Bronchial epithelial cell (primary cell): ENCODE data around the gene SLC36A2. TPM values are rescaled to one million over a fixed set of nuclear protein-coding genes. Genes with fewer than 3 reads are reported as not detected.
A peak's percentile ranks its signal among the peaks of the same experiment; 100 is the strongest.

Source experiments
- DNase-seq: peaks from one replicate; pipeline ENCODE4 v3.0.0-alpha.2; 2010; ENCODE audit warnings: low read depth
- FAIRE-seq: peaks from 2 replicates; lab custom pipeline; 2011; peaks lifted over from hg19 to GRCh38; lab: Jason Lieb, UNC
- H3K27me3 ChIP-seq: 2 replicates; pipeline ENCODE4 v1.5.1; 2011; ENCODE audit warnings: low read length; ENCODE audit not compliant: control insufficient read depth, insufficient read depth
- H3K36me3 ChIP-seq: 2 replicates; pipeline ENCODE4 v1.5.1; 2011; ENCODE audit warnings: low read length; ENCODE audit not compliant: control insufficient read depth, insufficient read depth
- H3K4me3 ChIP-seq: 2 replicates; pipeline ENCODE4 v1.5.1; 2011; ENCODE audit warnings: mild to moderate bottlenecking, low read depth, low read length, control low read depth
- total RNA-seq: library from RNA; depleted of rRNA; stranded (reverse); fragments of >200 nt; gene quantifications from 2 replicates; pipeline ENCODE4 v1.2.1, GENCODE V29; 2014
- TF ChIP-seq, protein P1 (sequence below): IDR thresholded peaks from 2 replicates; pipeline ENCODE4 v1.5.1; 2011; ENCODE audit warnings: mild to moderate bottlenecking, moderate library complexity, low read length, control low read depth, inconsistent platforms; ENCODE audit not compliant: insufficient read depth, severe bottlenecking

The SLC36A2 gene
- total RNA-seq, 1 donor from 2014 or later, result not detected

DNA sequence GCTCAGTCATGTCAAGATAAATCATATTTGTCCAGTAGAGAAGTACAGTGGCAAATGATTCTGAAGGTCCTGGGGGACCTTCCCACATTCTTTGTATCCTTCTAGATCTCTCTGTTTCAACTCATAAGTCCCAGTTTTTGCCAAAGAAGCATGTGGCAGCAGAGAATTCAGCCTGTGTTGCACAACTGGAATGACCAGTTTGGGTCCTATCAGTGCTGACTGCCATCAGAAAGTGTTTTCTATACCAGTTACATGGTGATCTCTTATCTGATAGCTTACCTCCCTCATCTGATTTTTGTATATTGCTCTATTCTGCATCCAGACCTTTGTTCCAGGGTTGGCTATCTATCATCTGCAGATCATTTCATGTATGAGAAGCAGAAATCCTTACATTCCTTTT is 72.7 kb downstream of the SLC36A2 start:
- peak; percentile 57 for DNase-seq
- peaks cover 3% of the 10 kb centered on the region for H3K36me3 ChIP-seq
- no peak overlapping the region for H3K4me3 ChIP-seq
- H3K27me3 ChIP-seq, result no peaks in the 10 kb centered on the region
- FAIRE-seq, result no peak
- TF ChIP-seq, protein P1, sequence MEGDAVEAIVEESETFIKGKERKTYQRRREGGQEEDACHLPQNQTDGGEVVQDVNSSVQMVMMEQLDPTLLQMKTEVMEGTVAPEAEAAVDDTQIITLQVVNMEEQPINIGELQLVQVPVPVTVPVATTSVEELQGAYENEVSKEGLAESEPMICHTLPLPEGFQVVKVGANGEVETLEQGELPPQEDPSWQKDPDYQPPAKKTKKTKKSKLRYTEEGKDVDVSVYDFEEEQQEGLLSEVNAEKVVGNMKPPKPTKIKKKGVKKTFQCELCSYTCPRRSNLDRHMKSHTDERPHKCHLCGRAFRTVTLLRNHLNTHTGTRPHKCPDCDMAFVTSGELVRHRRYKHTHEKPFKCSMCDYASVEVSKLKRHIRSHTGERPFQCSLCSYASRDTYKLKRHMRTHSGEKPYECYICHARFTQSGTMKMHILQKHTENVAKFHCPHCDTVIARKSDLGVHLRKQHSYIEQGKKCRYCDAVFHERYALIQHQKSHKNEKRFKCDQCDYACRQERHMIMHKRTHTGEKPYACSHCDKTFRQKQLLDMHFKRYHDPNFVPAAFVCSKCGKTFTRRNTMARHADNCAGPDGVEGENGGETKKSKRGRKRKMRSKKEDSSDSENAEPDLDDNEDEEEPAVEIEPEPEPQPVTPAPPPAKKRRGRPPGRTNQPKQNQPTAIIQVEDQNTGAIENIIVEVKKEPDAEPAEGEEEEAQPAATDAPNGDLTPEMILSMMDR, result no peak

DNA sequence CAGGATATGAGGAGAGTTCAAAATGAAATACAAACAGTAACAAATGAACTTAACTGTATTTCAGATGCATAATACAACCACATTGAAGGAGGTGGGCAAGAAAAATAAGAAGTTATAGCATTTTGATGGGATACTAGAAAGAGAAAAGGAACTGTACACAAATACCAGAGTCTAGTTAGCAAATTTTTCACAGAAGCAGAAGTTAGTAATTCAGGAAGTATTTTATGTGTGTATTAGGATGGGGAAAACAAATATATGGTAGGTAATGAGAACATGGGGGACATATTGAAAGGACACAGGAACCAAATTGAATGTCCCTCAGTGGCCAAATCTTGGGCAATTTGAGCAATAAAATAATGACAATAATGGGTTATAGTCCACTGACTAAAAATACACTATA is 76.0 kb downstream of the SLC36A2 start:
- no peak for FAIRE-seq
- peaks cover 17% of the 10 kb centered on the region for H3K36me3 ChIP-seq
- H3K4me3 ChIP-seq, result no peak overlapping the region
- DNase-seq, result no peak
- TF ChIP-seq, protein P1, result no peak
- no peaks in the 10 kb centered on the region for H3K27me3 ChIP-seq

DNA sequence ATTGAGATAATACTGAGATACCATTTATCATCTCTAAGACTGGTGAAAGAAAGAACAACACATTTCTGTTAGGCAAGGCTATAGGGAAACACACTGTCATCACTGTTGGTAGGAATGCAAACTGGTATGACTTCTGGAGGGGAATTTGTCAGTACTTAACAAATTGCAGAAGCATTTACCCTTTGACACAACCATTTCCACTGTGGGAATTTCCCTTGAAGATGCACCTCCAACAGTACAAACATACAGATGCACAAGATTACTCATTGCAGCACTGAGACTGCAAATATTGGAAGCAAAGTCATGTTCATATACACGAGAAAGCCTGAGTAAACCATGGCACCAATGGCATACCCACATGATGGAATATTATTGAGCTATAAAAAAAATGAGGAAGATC is 76.8 kb downstream of the SLC36A2 start:
- TF ChIP-seq, protein P1, result no peak
- Histone ChIP-seq H3K4me3 (no peak overlapping the region), H3K27me3 (no peaks in the 10 kb centered on the region), H3K36me3 (peaks cover 20% of the 10 kb centered on the region)
- DNase-seq (peak; percentile 67), FAIRE-seq (no peak)

DNA sequence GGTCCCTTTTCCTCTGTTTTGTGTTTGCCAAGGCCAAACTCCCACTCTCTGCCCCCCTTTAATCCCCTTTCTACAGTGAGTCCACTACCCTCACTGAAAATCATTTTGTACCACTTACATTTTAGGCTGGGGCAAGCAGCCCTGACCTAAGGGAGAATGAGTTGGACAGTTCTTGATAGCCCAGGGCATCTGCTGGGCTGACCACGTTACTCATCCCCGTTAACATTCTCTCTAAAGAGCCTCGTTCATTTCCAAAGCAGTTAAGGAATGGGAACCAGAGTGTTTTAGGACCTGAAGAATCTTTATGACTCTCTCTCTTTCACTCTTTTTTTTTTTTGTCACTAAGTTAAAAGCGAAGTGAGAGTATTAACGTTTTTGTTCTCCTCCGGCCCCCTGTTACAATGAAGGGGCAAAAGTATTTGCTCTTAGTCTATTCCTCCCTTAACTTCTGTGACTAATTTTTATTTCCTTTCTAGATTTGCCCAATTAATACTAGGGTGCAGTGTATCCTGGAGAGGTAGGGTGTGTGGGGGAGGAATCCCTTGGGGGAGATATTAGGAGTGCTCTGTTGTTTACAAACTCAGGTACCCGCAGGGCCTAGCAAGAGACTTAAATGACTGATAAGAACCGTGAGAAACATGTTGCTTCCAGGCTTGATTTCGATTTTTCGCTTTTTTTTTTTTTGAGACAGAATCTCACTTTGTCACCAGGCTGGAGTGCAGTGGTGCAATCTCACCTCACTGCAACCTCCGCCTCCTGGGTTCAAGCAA is 79.7 kb downstream of the SLC36A2 start:
- no peak for DNase-seq
- peaks cover 22% of the 10 kb centered on the region for H3K36me3 ChIP-seq
- FAIRE-seq, result no peak

More for the DNA sequence above, 79.7 kb downstream of the SLC36A2 start:
- H3K4me3 ChIP-seq, result no peak overlapping the region
- TF ChIP-seq, protein P1, result no peak
- no peaks in the 10 kb centered on the region for H3K27me3 ChIP-seq

Other genes starting within 250 kb of the SLC36A2 start
- 1.3 and 11.3 TPM in 2 replicates for gene ANXA6, start 189.8 kb downstream of the SLC36A2 start, total RNA-seq
- 0.79 and 1.7 TPM in 2 replicates for gene CCDC69, start 123.5 kb downstream of the SLC36A2 start, total RNA-seq
- 85.4 and 121 TPM in 2 replicates for gene GM2A, start 94.4 kb downstream of the SLC36A2 start, total RNA-seq
- not detected in 2 replicates for gene SLC36A3, start 43.8 kb downstream of the SLC36A2 start, total RNA-seq
- gene SLC36A1, start 100.0 kb upstream of the SLC36A2 start, total RNA-seq, result 4.5 and 4.9 TPM in 2 replicates
- gene FAT2, start 243.8 kb upstream of the SLC36A2 start, total RNA-seq, result 34.2 and 62.6 TPM in 2 replicates